Frontal cortex (tissue), 4 donors: ENCODE data around the gene ANKRD13C. TPM values are rescaled to one million over a fixed set of nuclear protein-coding genes. Genes with fewer than 3 reads are reported as not detected.

ENCODE experiments used
- DNase-seq, 2 donors: peaks; one replicate each; pipeline ENCODE4 v3.0.0; 2012; ENCODE audit warnings: low spot score in 2 of 2
- FAIRE-seq: peaks from 2 replicates; lab custom pipeline; 2012; peaks lifted over from hg19 to GRCh38; lab: Jason Lieb, UNC
- total RNA-seq: library from RNA; depleted of rRNA; stranded (reverse); fragments of >200 nt; gene quantifications from one replicate; pipeline ENCODE4 v1.2.3, GENCODE V29; 2014
- donor health status: control.
- donor health status: control.
- donor health status: control.

The ANKRD13C gene
- total RNA-seq, 1 donor from 2014 or later, result 122 TPM

- FAIRE-seq (no peak), DNase-seq (no peak)
These were observed 127.1 kb downstream of the ANKRD13C start for GRCh38 chr1:70227439-70227838.

GRCh38 chr1:70224954-70225353, 129.6 kb downstream of the ANKRD13C start:
- DNase-seq (no peak), FAIRE-seq (no peak)

- DNase-seq (no peak), FAIRE-seq (no peak)
These were observed 131.7 kb downstream of the ANKRD13C start for GRCh38 chr1:70222716-70223235.

GRCh38 chr1:70221238-70222121, 133.0 kb downstream of the ANKRD13C start, which contains the start of gene SRSF11:
Gene SRSF11 (plus strand): TSS chr1:70221380. CDS start chr1:70221637, 257 bp downstream.
- DNase-seq, result peak; percentile 85 to 86
- no peak for FAIRE-seq

GRCh38 chr1:70220517-70221237, 133.8 kb downstream of the ANKRD13C start:
- no peak for FAIRE-seq
- no peak for DNase-seq

- no peak for DNase-seq
- no peak for FAIRE-seq
These were observed 134.5 kb downstream of the ANKRD13C start for GRCh38 chr1:70220015-70220414.

GRCh38 chr1:70211541-70211940, 143.0 kb downstream of the ANKRD13C start:
- DNase-seq (no peak), FAIRE-seq (no peak)

- DNase-seq (no peak), FAIRE-seq (no peak)
These were observed 143.7 kb downstream of the ANKRD13C start for GRCh38 chr1:70210820-70211219.

Other genes starting within 250 kb of the ANKRD13C start
- gene LRRC40, start 149.1 kb downstream of the ANKRD13C start, total RNA-seq, result 99.9 TPM
- gene SRSF11, start 133.3 kb downstream of the ANKRD13C start, total RNA-seq, result 124 TPM
- gene CTH, start 56.5 kb upstream of the ANKRD13C start, total RNA-seq, result 4.9 TPM